Nephron (organoid): ENCODE measurements around the gene TDP2.
"Not testable (repeated sequence)": the region's sequence is repeated elsewhere in the genome, so short reads cannot be mapped to it uniquely, and the experiment has no call there.

ENCODE experiments used
- H3K27ac Mint-ChIP-seq, 3 experiments: 2 replicates each; pipeline ENCODE4 v1.8.0; 2020; ENCODE audit warnings: mixed read lengths in 3 of 3, mild to moderate bottlenecking in 2 of 3, moderate library complexity in 1 of 3
- H3K27me3 Mint-ChIP-seq: 2 replicates; pipeline ENCODE4 v1.8.0; 2021; ENCODE audit warnings: low read depth, mild to moderate bottlenecking, moderate library complexity, mixed read lengths
- H3K36me3 Mint-ChIP-seq: 2 replicates; pipeline ENCODE4 v1.8.0; 2020; ENCODE audit warnings: low read depth, mixed read lengths
- H3K4me1 Mint-ChIP-seq: 2 replicates; pipeline ENCODE4 v1.8.0; 2020; ENCODE audit warnings: mixed read lengths
- H3K4me3 Mint-ChIP-seq, 3 experiments: 2 replicates each; pipeline ENCODE4 v1.8.0; 2020; ENCODE audit warnings: mild to moderate bottlenecking in 3 of 3, mixed read lengths in 3 of 3, moderate library complexity in 2 of 3
- H3K9me3 Mint-ChIP-seq: 2 replicates; pipeline ENCODE4 v1.8.0; 2020; ENCODE audit warnings: mixed read lengths
- TF ChIP-seq, protein P1 (sequence below), 3 experiments: fragments of 200-600 bp; sonication (generic); IDR thresholded peaks; one replicate each; pipeline ENCODE4 v1.5.0; 2021; ENCODE audit warnings: antibody characterized with exemption in 3 of 3; ENCODE audit not compliant: unreplicated experiment in 3 of 3

TDP2 gene

DNA sequence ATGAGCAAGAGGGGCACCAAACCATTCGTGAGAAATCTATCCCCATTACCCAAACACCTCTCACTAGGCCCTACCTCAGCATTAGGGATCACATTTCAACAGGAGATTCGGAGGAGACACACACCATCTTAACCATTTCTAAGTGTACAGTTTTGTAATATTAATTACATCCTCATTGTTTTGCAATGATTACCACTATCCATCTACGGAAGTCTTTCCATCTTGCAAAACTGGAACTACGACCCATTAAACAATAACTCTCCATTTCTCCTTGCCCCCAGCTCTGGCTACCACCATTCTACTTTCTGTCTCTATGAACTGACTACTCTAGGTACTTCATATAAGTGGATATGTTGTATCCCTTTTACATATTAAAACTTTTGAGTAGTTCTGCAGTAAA, 20.2 kb upstream of the TDP2 start:
- H3K9me3 Mint-ChIP-seq, result no peaks in the 10 kb centered on the region
- H3K27me3 Mint-ChIP-seq, result no peaks in the 10 kb centered on the region
- no peaks in the 10 kb centered on the region for H3K4me1 Mint-ChIP-seq
- TF ChIP-seq, protein P1, sequence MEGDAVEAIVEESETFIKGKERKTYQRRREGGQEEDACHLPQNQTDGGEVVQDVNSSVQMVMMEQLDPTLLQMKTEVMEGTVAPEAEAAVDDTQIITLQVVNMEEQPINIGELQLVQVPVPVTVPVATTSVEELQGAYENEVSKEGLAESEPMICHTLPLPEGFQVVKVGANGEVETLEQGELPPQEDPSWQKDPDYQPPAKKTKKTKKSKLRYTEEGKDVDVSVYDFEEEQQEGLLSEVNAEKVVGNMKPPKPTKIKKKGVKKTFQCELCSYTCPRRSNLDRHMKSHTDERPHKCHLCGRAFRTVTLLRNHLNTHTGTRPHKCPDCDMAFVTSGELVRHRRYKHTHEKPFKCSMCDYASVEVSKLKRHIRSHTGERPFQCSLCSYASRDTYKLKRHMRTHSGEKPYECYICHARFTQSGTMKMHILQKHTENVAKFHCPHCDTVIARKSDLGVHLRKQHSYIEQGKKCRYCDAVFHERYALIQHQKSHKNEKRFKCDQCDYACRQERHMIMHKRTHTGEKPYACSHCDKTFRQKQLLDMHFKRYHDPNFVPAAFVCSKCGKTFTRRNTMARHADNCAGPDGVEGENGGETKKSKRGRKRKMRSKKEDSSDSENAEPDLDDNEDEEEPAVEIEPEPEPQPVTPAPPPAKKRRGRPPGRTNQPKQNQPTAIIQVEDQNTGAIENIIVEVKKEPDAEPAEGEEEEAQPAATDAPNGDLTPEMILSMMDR (IDR thresholded peaks at IDR 0.05; ENCODE audit: unreplicated experiment in 3 of 3), result no peak
- H3K4me3 Mint-ChIP-seq, result no peak overlapping the region
- peaks cover 14% of the 10 kb centered on the region for H3K36me3 Mint-ChIP-seq
- H3K27ac Mint-ChIP-seq, result no peak overlapping the region

DNA sequence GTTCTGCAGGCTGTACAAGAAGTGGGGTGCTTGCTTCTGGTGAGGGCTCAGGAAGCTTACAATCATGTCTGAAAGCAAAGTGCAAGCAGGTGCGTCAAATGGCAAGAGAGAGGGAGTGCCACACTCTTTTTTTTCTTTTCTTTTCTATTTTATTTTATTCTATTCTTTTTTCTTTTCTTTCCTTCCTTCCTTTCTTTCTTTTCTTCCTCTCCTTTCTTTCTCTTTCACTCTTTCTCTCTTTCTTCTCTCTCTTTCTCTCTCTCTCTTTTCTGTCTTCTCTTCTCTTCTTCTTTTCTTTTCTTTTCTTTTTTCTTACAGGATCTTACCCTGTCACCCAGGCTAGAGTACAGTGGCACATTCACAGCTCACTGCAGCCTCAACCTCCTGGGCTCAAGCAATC, 19.7 kb upstream of the TDP2 start:
- H3K36me3 Mint-ChIP-seq, result peaks cover 18% of the 10 kb centered on the region
- TF ChIP-seq, protein P1 (IDR thresholded peaks at IDR 0.05; ENCODE audit: unreplicated experiment in 3 of 3), result no peak
- H3K4me1 Mint-ChIP-seq, result no peaks in the 10 kb centered on the region
- H3K4me3 Mint-ChIP-seq, result no peak overlapping the region
- peaks cover 2% of the 10 kb centered on the region for H3K9me3 Mint-ChIP-seq
- H3K27ac Mint-ChIP-seq, result no peak overlapping the region
- no peaks in the 10 kb centered on the region for H3K27me3 Mint-ChIP-seq

DNA sequence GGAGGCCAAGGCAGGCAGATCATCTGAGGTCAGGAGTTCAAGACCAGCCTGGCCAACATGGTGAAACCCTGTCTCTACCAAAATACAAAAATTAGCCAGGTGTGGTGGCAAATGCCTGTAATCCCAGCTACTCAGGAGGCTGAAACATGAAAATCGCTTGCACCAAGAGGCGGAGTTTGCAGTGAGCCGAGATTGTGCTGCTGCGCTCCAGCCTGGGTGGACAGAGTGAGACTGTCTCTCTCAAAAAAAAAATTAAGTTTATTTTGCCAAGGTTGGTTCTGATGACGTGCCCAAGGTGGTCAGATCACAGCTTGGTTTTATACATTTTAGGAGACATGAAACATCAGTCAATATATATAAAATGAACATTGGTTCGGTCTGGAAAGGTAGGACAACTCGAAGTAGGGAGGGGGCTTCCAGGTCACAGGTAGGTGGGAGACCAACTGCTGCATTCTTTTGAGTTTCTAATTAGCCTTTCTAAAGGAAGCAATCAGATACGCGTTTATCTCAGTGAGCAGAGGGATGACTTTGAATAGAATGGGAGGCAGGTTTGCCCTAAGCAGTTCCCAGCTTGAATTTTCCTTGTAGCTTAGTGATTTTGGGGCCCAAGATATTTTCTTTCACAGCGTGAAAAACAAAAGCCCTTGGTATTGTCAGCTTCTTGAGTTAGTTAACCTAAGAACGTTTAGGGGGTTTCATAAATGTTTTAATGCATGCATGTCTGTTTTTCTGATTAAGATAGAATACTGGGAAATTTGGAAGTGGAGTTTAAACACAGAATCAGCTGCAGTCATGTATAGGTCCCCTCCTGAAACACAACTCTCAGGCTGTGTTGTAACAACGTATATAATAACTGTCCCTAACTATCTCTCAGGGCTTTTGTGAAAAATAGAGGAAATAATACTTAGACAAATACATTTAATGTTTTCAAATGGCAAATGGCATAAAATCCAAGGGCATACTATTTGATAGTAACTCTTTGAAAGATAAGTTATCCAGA, 16.9 kb upstream of the TDP2 start:
- H3K36me3 Mint-ChIP-seq, result peaks cover 28% of the 10 kb centered on the region
- H3K4me3 Mint-ChIP-seq, result no peak overlapping the region
- no peak overlapping the region for H3K27ac Mint-ChIP-seq
- TF ChIP-seq, protein P1 (IDR thresholded peaks at IDR 0.05; ENCODE audit: unreplicated experiment in 3 of 3), result no peak
- H3K9me3 Mint-ChIP-seq, result peaks cover 11% of the 10 kb centered on the region
- no peaks in the 10 kb centered on the region for H3K27me3 Mint-ChIP-seq
- no peaks in the 10 kb centered on the region for H3K4me1 Mint-ChIP-seq

DNA sequence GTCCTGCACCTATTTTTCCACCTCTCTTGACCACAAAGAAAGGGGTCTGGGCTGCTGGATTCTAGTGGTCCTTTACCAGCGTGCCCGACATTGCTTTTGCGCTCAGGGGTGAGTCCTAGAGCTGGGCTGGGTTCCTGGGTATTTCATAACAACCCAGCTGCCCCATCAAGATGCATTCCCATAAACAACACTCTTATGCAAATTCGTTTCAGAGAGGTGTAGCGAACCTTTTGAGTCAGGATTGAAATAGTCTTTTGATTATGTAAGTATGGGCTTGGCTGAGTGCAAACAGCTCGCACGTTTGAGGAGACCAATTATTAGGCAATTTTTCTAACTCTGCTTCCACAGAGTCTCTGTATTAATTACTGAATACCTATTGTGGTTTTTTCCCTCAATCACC, 13.9 kb upstream of the TDP2 start:
- H3K27ac Mint-ChIP-seq, result no peak overlapping the region
- no peak overlapping the region for H3K4me3 Mint-ChIP-seq
- H3K36me3 Mint-ChIP-seq, result peaks cover 36% of the 10 kb centered on the region
- peaks cover 18% of the 10 kb centered on the region for H3K9me3 Mint-ChIP-seq
- TF ChIP-seq, protein P1 (IDR thresholded peaks at IDR 0.05; ENCODE audit: unreplicated experiment in 3 of 3), result no peak
- H3K4me1 Mint-ChIP-seq, result no peaks in the 10 kb centered on the region
- no peaks in the 10 kb centered on the region for H3K27me3 Mint-ChIP-seq

DNA sequence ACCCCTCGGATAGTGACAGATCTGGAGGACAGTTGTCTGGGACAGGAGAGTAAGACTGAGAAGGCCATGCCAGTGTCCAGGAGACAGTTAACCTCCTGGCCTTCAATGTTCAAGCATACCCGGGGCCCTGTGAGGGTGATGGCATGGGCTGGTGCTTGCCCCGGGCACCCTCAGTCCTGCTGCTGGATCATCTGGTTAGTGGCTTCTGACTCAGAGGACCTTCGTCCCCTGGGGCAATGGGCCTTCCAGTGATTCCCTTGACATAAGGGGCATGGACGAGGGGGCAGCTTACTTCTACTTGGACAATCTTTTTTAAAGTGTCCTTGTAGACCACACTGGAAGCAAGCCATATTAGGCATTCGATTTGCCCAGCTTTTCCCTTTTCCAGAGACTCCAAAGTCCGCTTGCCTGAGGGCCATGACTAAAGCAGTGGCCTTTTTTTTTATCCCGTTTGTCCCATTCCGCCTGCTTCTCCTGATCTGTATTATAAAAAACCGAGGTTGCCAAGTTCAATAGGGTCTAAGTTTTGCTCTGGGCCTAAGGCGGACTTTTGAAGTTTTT, 12.2 kb upstream of the TDP2 start:
- not testable (repeated sequence) for H3K27ac Mint-ChIP-seq, H3K4me3 Mint-ChIP-seq, H3K27me3 Mint-ChIP-seq, H3K4me1 Mint-ChIP-seq
- H3K36me3 Mint-ChIP-seq, result peaks cover 47% of the 10 kb centered on the region
- H3K9me3 Mint-ChIP-seq, result peaks cover 25% of the 10 kb centered on the region

DNA sequence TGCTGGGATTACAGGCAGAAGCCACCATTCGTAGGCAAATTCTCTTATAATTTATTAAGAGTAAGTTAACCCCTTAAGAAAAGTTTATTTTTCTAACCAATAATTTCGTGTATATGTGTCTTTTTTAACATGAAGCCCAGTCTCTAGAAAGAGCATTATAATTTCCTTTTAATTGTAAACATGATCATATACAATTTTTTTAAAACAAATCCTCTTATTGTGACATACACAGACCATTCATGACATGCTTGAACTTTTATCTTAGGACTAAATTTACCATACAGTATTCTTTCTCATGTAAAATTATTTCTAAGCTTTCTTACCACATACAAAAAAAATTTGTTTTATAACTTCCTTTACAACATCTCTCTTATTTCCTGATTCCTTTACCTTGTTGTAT, 6.9 kb upstream of the TDP2 start:
- TF ChIP-seq, protein P1 (IDR thresholded peaks at IDR 0.05; ENCODE audit: unreplicated experiment in 3 of 3), result no peak
- Mint-ChIP-seq H3K9me3 (peaks cover 54% of the 10 kb centered on the region), H3K4me1 (no peaks in the 10 kb centered on the region), H3K27ac (no peak overlapping the region), H3K27me3 (no peaks in the 10 kb centered on the region), H3K36me3 (peaks cover 70% of the 10 kb centered on the region), H3K4me3 (no peak overlapping the region)
